HG02610 (cell line): ENCODE results near the gene CLINT1.
"Not testable (repeated sequence)": the region's sequence is repeated elsewhere in the genome, so short reads cannot be mapped to it uniquely, and the experiment has no call there.

Experiments used
- ATAC-seq: cut with Tn5 transposase; IDR thresholded peaks from one replicate; pipeline ENCODE4 v1.9.1; 2021; ENCODE audit warnings: mild to moderate bottlenecking, moderate library complexity; ENCODE audit not compliant: unreplicated experiment

Gene CLINT1

DNA sequence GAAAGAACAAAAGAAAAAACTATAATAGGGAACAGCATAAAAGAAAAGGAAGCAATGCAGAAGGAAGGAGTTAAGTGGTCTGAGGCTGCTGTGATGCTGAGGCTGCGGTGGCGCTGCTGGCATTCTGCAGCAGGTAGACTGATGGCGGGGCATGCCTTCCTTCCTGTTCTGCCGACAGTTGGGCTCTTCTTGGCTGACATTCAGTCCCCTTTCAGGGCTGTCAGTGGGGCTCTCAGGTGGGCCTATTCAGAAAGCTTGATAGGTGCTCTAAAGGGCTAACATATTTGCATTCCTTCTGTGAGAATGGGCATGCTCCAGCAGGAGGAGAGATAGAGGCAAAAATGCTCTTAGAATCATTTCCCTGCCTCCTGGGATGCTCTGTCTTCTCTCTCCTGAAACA is 5.1 kb upstream of the CLINT1 start:
- no peak for ATAC-seq

DNA sequence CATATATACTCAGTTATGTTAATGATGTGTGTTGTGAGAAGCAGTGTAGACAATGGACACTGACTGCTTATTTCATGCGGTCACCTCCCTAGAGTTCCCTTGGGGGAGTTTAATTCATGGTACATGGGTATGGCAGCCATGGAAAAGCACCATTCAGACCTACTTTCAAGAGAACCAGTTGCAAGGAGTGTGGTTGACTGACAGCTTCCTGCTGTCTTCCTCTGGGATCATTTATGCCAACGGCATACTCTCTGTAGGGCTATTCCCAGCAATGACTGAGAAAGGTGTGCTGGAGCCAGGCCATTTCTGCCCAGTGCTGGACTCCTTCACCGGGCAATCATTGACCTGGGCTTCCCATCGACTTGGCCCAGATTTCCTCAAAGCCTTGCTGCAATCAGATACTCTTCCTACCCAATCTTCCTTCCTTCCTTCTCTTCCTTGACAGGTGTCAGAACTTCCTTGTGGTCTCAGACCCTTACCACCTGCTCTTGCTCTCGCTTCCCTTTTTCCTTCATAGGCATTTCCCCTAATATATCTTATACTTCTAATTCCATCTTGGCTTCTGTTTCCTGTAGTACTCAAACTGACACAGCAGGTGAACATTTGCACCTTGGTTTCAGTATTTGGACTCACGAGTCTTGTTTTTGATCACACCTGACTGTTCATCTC is 3.4 kb upstream of the CLINT1 start:
- ATAC-seq: no peak

DNA sequence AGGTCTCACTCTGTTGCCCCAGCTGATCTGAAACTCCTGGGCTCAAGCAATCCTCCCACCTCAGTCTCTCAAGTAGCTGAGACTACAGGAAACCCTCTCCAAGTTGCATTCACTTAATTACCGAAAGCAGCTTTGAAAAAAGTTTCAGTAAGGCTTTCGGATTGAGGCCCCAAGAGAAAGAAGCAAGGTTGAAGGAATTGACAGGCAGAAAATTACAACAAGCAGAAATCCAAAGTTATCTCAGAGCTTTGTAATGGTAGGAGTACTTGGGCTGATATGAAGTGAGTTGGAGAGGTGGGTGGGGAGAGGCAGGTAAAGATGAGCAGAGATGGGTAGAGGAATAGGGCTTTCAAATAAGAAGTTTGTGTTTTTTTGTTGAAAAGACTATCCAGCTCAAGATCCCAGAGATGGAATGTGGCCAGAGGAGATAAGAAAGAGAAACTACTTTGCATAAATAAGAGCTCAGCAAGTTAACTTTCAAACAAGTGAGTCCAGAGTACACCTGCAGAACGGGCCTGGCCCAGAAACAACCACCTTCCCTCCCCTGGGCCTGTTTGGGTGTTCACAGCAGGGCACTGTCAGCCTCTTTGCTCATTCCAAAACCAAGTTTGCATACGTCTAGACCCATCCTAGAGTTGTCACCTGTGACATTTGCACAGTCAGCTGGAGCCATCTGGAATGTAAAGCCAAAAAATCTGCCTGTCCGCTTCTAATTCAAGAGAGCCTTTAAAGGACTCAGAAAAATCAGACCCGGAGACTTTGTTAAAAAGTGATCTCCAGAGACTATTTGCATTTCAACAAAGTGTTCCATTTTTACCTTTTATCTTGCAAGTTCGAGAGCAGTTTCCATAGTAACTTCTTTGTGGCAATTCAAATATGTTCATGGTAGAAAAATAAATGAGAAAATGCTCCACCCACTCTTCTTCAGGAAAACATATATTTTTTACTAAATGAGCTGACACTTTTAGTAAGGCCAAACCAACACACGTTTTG is 2.2 kb upstream of the CLINT1 start:
- ATAC-seq: peak; percentile 83

DNA sequence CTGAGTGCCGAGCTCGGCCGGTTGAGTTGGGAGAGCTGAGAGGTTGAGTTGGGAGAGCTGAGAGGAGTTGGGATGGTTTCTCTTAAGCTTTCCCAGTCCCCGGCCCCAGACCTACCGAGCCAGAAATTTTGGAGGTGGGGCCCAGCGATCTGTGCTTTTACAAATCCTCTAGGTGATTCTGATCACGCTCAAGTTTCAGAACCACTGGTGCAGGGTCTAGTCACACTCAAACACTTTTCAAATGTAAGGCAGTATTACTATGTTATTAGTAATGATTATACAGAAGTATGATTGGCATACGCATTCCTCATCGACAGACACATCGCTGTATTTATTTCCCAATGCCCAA is 256 bp upstream of the CLINT1 start:
- ATAC-seq: no peak

DNA sequence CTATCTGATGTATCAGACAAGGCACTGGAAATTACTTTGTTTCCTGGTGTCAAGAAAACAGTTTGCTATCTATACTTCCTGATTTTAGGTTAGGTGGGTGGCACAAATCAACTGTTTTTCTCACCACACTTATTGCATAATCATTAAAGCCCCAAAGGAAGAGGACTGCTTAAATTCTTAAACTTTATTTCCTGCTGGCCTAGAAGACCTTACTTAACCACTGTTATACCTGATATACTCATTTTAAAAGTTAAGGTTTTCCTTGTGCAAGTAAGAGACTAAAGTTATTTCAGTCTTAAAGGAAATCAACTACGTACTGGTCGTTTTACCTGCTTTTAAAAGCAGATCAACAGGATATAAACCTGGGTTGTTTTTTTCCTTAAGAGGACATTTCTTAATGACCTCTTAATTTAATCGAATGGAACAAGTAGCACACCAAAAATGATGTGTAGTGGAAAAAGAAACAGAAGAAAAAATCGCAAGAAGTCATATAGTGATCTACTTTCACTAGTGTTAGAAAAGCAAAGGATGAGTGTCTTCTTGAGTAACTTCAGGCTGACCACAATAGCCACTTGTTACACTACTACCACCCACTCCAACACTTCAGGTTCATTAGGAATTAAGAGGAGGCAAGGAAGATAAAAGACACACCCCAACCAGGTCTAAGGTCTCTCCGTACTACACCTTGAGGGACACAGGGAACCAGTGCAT is 974 bp downstream of the CLINT1 start:
- ATAC-seq: no peak

DNA sequence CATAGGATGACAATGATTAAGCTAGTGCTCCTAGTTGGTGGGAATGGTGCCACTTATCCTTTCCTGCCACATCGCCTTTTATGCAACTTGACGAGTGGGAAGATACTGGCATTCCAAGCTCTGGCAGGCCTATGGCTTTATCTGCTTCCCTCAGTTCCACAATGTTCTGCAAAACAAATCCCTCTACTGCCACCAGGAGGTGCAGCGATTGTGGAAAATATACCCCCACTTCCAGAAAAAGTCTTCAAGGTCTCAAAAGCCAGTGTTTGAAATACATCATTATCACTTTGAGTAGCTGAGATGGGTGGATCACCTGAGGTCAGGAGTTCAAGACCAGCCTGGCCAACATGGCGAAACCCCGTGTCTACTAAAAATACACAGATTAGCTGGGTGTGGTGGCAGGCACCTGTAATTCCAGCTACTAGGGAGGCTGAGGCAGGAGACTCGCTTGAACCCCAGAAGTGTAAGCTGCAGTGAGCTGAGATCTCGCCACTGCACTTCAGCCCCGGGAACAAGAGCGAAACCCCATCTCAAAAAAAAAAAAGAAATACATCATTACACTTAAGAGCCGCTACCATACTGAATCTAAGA is 3.4 kb downstream of the CLINT1 start:
- ATAC-seq: no peak

DNA sequence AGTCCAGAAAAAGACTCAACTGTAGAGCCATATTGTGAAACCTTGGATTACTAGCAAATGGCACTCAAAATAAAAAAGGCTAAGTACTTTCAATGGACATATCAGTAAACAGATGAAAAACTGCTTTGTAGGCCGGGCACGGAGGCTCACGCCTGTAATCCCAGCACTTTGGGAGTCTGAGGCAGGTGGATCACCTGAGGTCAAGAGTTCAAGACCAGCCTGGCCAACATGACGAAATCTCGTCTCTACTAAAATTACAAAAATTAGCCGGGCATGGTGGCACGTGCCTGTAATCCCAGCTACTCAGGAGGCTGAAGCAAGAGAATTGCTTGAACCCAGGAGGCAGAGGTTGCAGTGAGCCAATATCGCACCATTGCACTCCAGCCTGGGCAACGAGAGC is 5.6 kb downstream of the CLINT1 start:
- ATAC-seq: not testable (repeated sequence)

DNA sequence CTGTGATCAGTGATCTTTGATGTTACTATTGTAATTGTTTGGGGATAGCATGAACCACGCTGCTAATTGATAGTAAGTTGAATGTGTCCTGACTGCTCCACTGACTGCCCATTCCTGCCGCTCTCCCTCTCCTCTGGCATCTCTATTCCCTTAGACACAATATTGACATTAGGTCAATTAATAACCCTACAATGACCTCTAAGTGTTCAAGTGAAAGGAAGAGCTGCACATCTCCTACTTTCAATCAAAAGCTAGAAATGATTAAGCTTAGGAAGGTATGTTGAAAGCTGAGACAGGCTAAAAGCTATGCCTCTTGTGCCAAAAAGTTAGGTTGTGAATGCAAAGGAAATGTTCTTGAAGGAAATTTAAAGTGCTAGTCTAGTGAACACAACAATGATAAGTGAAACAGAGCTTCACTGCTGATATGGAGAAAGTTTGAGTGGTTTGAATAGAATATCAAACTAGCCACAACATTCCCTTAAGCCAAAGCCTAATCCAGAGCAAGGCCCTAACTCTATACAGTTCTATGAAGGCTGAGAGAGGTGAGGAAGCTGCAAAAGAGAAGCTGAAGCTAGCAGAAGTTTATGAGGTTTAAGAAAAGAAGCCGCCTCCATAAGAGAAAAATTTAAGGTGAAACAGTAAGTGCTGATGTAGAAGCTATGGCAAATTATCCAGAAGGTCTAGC is 12.9 kb downstream of the CLINT1 start:
- no peak for ATAC-seq

DNA sequence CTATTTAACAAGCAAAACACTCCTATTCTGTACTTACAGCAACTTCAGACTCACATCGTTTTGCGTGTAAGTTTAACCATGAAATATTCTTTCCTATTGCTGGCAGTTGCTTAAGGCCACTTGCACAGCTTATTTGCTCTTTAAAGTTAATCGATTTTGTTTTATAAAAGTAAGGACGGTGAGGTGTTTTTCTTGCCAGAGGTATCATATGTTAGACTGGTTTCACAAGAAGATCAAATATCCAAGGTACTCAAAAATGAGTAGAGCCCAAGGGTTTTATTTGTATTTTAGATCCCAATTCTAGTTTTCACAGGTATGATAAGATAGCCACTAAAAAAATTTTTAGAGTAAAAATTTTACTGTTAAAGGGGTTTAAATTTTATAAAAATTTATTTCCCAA is 16.2 kb downstream of the CLINT1 start:
- ATAC-seq: no peak

DNA sequence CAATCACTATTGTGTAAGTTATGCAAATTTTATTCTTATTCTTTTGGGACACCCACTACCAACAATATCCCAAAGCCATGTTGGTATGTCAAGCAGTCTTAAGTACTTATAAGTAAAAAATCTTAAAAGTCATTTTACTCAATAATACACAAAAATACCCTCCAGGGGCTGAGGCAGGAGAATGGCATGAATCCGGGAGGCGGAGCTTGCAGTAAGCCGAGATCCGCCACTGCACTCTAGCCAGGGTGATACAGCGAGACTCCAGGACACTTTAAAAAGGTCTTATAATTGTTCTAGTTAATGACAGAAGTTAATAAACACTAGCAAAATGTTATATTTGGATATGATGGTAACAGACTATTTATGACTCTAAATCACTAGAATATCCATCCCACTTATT is 16.8 kb downstream of the CLINT1 start:
- ATAC-seq: no peak

DNA sequence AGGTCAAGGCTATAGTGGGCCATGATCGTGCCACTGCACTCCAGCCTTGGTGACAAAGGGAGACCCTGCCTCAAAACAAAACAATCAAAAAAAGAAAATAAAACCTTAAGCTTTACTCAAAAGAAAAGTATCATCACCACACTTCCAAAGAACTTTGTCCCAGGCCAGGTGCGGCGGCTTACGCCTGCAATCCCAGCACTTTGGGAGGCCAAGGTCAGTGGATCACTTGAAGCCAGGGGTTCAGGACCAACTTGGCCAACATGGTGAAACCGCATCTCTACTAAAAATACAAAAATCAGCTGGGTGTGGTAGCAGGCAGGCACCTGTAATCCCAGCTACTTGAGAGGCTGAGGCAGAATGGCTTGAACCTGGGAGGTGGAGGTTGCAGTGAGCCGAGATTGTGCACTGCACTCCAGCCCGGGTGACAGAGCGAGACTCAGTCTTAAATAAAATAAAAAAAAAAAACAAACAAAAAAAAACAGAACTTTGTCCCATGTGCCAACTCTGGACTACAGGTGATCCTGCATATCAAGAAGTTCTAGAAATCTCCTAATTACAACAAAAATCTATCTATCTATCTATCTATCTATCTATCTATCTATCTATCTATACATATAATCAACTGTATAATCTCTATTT is 19.7 kb downstream of the CLINT1 start:
- ATAC-seq: no peak

DNA sequence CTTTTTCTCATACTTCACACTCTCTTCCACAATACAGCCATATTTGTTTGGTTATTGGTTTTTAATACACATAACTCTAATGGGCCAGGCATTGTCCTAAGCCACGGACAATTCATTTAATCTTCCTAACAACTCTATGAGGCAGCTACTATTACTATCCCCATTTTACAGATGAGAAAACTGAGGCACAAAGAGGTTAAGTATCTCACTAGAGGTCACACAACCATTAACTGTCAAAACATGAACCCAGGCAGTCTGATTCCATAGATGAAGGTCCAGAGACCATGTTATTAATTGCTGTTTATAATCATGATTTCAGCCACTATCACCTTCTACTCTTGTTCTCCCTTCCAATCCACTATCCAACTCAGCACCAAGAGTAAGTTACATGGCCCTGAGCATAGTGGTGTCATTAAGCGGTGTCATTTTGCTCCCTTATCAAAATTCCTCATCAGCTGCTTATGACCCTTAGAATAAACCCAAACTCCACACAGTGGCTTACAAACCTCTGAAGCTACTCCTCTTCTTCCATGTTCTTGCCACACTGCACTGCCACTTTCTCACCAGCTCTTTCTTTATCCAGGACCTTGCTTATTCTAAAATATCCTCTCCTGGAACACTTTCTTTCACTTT is 22.7 kb downstream of the CLINT1 start:
- no peak for ATAC-seq

DNA sequence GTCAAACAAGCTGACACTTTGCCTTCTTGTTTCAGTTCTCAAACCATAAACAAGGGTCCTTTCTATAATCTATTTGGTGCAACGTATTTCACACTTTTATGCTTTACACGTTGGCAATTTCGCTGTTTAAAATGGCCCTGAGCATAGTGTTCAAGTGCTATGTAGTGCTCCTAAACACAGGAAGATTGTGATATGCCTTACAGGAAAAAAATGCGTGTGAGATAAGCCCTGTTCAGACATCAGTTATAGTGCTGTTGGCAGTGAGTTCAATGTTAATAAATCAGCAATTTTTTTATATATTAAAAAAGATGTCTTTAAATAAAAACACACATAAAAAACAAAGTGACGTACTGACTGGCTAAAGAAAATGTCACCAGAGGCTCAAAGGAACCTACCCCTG is 23.9 kb downstream of the CLINT1 start:
- ATAC-seq: no peak

DNA sequence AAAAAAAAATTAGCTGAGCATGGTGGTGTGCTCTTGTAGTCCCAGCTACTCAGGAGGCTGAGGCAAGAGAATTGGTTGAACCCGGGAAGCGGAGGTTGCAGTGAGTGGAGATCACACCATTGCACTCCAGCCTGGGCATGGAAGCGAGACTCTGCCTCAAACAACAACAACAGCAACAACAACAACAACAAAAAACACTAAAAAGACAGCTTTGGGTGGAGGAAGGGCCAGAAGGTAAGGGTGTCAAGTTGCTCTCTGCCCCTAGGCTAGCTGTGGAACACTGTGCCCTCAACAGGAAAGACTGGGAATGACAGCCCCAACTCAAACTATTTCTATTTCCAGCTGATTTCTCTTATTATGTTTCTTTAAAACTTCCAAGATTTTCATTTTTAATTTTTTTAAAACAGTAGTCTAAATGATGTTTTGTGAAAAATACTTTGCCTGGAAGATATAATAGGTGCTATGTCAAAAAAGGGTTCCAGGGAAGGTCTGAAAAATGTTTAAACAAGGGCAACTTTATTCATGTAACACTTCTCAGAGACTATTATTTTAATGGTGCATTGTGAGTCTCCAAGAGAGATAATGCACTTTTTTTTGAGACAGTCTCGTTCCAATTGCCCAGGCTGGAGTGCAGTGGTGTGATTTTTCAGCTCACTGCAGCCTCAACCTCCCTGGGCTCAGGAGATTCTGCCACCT is 29.9 kb downstream of the CLINT1 start:
- ATAC-seq: no peak

DNA sequence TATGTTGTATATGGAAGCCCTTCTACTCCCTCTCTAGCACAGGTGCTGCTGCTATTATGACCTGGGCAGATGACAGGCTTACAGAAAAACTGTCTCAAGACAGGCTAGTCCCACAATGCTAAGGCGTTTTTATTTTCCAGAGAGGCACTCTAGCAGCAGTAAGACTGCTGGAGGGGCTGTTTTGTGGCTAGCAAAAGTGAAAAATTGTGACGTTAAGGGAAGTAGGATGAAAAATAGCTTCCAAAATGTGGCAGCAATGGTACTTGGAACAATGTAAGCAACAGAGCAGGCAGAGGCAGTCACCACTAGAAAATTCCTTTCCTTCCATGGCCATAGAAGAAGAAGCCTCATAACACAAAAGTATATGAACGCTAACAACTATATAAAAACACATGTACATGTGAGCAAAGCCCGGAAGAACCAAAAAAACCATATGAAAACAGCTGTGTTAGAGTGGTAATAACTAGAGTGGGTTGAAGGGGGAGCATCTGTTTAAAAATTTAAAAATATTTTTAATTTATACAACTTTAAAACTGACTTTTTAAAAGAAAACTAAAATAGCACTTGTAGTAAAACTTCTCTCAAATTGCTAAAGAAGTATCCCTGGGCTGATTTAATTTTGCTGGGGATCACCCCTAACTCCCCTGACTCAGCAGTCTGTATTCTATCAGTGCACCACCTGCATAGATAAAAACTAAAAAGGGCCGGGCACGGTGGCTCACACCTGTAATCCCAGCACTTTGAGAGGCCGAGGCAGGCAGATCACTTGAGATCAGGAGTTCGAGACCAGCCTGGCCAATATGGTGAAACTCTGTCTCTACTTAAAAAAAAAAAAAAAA is 30.6 kb downstream of the CLINT1 start:
- ATAC-seq: no peak

DNA sequence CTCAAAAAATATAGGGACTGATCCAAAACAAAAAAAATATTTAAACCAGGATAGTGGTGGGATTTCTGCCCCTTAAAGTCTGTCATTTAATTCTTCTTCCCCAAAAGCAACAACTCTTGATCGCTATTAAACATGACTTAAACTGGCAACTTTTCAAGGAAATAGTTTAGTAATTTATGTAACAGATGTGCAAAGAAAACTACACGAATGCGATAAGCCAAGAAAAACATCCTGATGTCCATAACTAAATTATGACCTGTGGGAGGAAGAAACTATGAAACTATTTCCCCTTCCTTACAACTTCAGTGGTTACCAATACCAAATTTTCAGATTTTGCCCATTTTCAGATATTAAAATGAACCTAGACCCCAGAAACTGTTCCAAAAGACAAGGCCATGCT is 31.5 kb downstream of the CLINT1 start:
- no peak for ATAC-seq

DNA sequence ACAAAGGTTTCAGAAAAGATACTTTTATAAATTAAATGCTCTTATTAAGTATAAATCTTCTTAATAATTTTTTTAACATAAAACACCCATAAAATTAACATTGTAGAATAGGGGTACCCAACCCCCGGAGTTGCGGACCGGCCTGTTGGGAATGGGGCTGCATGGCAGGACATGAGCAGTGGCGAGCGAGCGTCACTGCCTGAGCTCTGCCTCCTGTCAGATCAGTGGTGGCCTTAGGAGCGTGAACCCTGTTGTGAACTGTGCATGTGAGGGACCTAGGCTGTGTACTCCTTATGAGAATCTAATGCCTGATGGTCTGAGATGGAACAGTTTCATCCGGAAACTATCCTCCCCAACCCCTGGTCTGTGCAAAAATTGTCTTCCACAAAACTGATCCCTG is 35.3 kb downstream of the CLINT1 start:
- no peak for ATAC-seq
